Sigmoid colon (tissue), 7 donors: ENCODE measurements around the gene TNFRSF21. TPM values are rescaled to one million over a fixed set of nuclear protein-coding genes. Genes with fewer than 3 reads are reported as not detected.

Source experiments
- DNase-seq: peaks from one replicate; pipeline ENCODE4 v3.0.0-alpha.2; 2019
- H3K27ac ChIP-seq, 4 donors: fragments of 200-600 bp; sonication (generic); one replicate each; pipeline ENCODE4 v1.5.1; 2016 to 2019; ENCODE audit warnings: mild to moderate bottlenecking in 1 of 4
- H3K27me3 ChIP-seq, 3 donors: fragments of 200-600 bp; sonication (generic); one replicate each; pipeline ENCODE4 v1.5.1; 2019; ENCODE audit warnings: mild to moderate bottlenecking in 1 of 3
- H3K36me3 ChIP-seq, 4 donors: fragments of 200-600 bp; sonication (generic); one replicate each; pipeline ENCODE4 v1.5.1; 2016 to 2019
- H3K4me1 ChIP-seq, 4 donors: fragments of 200-600 bp; sonication (generic); one replicate each; pipeline ENCODE4 v1.5.1; 2017 to 2019
- H3K4me3 ChIP-seq, 4 donors: fragments of 200-600 bp; sonication (generic); one replicate each; pipeline ENCODE4 v1.5.1; 2017 to 2019; ENCODE audit warnings: mild to moderate bottlenecking in 2 of 4, moderate library complexity in 1 of 4
- H3K9me3 ChIP-seq, 4 donors: fragments of 200-600 bp in 3 of 4; sonication (generic) in 3 of 4; one replicate each; pipeline versions ENCODE4 v1.5.1 to v1.6.1; 2013 to 2019
- EP300 ChIP-seq, 4 donors: sonication (generic); formaldehyde crosslinking; IDR thresholded peaks; one replicate each; pipeline ENCODE4 v1.6.1; 2017; ENCODE audit warnings: antibody characterized with exemption in 4 of 4
- POLR2A ChIP-seq, 2 donors: fragments of 450-650 bp; IDR thresholded peaks; one replicate each; pipeline ENCODE4 v1.6.1; 2016; ENCODE audit warnings: antibody characterized with exemption in 2 of 2, mild to moderate bottlenecking in 2 of 2, moderate library complexity in 2 of 2
- POLR2AphosphoS5 ChIP-seq, 4 donors: sonication (generic); formaldehyde crosslinking; IDR thresholded peaks; one replicate each; pipeline ENCODE4 v1.6.1; 2017; ENCODE audit warnings: antibody characterized with exemption in 4 of 4
- WGBS, 2 donors: extraction: QIAGEN DNeasy Blood & Tissue Kit; methylation state at CpG; one replicate each; pipeline ENCODE4 v1.1.7; 2013; 5-methylcytosine and 5-hydroxymethylcytosine counted together
- intact Hi-C: fragments of 100-400 bp; cut with DNase I; formaldehyde crosslinking; loops from one replicate; pipeline ENCODE4 v1.15.1; 2023
- polyA plus RNA-seq, 3 donors: library from polyadenylated mRNA; stranded (reverse); fragments of 200-250 nt; gene quantifications; one replicate each; pipeline ENCODE4 v1.2.3, GENCODE V29; 2013
- total RNA-seq, 4 donors: library from RNA; depleted of rRNA; stranded (reverse); fragments of >200 nt; gene quantifications; one replicate each; pipeline ENCODE4 v1.1.0, GENCODE V29; 2016
- TF ChIP-seq, protein P1 (sequence below), 4 experiments: fragments of 450-650 bp in 3 of 4; fragments of 200-600 bp in 1 of 4; IDR thresholded peaks; one replicate each; pipeline ENCODE4 v1.5.1; 2016 to 2019; ENCODE audit warnings: antibody characterized with exemption in 4 of 4, mild to moderate bottlenecking in 3 of 4, moderate library complexity in 2 of 4
- donor health status: healthy with polysubstance abuse.
- donor health status: Bipolar disorder and iron deficiency.
- donor health status: healthy.

The TNFRSF21 gene
- total and polyA plus RNA-seq, 7 donors = 15.8 to 49.9 (median 25.3) TPM

DNA sequence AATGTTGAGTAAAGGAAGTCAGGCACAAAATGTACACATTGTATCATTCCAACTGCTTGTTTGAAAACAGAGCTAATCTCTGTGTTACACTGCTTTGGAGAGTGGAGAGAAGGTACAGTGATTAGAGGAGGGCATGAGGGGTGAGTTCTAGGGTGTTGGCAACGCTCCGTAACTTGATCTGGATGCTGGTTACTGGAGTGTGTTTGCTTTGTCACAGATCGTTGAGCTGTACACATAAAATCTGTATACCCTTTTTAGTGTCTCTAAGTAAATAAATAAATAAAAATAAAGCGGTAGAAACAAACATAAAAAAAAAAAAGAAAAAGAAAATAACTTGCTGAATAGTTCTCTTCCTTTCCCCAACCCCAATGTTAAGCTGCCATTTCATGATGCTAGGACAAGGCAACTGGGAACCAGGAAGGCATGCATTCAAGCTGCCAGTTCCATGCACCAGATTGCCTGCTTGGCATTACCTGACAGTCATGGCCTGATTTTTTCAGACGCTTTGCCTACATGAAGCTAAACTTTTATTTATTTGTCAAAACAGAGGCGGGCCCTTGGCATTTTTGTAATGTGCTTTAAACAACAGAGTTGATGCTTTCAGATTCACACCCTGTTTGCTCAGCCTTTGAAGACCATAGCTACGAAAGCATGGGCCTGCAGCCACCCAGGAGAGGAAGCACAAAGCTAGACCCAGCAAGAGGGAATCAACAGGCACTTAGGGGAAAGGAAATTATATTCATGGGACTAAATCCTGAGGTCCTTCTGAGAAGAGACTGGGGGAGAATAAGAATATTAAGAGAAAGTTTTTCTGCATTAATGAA lies 21.2 kb downstream of the TNFRSF21 start:
- DNase-seq = no peak
- Histone ChIP-seq H3K4me3 (no peak overlapping the region), H3K4me1 (peaks cover 0 to 4% (median 0%) of the 10 kb centered on the region in 4 donors), H3K27me3 (no peaks in the 10 kb centered on the region), H3K9me3 (no peaks in the 10 kb centered on the region), H3K36me3 (peaks cover 0 to 24% (median 5%) of the 10 kb centered on the region in 4 donors), H3K27ac (no peak overlapping the region)
- TF ChIP-seq EP300 (IDR thresholded peaks at IDR 0.05) (no peak), POLR2A (IDR thresholded peaks at IDR 0.05) (no peak), POLR2AphosphoS5 (IDR thresholded peaks at IDR 0.05) (no peak)
- TF ChIP-seq, protein P1, sequence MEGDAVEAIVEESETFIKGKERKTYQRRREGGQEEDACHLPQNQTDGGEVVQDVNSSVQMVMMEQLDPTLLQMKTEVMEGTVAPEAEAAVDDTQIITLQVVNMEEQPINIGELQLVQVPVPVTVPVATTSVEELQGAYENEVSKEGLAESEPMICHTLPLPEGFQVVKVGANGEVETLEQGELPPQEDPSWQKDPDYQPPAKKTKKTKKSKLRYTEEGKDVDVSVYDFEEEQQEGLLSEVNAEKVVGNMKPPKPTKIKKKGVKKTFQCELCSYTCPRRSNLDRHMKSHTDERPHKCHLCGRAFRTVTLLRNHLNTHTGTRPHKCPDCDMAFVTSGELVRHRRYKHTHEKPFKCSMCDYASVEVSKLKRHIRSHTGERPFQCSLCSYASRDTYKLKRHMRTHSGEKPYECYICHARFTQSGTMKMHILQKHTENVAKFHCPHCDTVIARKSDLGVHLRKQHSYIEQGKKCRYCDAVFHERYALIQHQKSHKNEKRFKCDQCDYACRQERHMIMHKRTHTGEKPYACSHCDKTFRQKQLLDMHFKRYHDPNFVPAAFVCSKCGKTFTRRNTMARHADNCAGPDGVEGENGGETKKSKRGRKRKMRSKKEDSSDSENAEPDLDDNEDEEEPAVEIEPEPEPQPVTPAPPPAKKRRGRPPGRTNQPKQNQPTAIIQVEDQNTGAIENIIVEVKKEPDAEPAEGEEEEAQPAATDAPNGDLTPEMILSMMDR (IDR thresholded peaks at IDR 0.05) = no peak
- intact Hi-C loops = no loop called here
- WGBS, 2 donors = 76 to 80% methylated on average over 7 of the region's 7 CpGs

DNA sequence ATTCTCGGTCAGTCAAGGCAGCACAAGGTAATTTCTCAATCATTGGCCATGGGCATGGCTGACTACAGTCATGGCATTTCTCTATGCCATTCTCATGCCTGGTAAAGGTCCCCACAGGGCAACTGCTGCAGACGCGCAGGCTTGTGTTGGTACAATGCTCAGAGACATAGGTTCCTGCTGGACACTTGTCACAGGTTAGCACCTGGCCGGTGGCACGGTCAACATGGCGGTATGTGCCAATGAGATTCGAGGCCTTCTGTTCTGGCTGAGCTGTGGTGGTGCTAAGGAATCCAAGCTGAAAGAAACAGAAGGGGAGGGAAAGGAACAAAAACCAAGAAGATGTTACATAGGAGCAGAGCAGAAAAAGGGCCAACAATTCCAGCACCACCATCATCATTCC lies 23.4 kb downstream of the TNFRSF21 start:
- Histone ChIP-seq H3K27me3 (no peaks in the 10 kb centered on the region), H3K9me3 (no peaks in the 10 kb centered on the region), H3K4me3 (no peak overlapping the region), H3K4me1 (no peaks in the 10 kb centered on the region), H3K36me3 (peaks cover 0 to 36% (median 5%) of the 10 kb centered on the region in 4 donors), H3K27ac (no peak overlapping the region)
- no peak for DNase-seq
- intact Hi-C loops = no loop called here
- 96 to 98% methylated on average over 7 of the region's 7 CpGs for WGBS, 2 donors
- TF ChIP-seq, protein P1 (IDR thresholded peaks at IDR 0.05) = no peak
- TF ChIP-seq POLR2A (IDR thresholded peaks at IDR 0.05) = no peak
- TF ChIP-seq POLR2AphosphoS5 (IDR thresholded peaks at IDR 0.05) = no peak
- TF ChIP-seq EP300 (IDR thresholded peaks at IDR 0.05) = no peak

DNA sequence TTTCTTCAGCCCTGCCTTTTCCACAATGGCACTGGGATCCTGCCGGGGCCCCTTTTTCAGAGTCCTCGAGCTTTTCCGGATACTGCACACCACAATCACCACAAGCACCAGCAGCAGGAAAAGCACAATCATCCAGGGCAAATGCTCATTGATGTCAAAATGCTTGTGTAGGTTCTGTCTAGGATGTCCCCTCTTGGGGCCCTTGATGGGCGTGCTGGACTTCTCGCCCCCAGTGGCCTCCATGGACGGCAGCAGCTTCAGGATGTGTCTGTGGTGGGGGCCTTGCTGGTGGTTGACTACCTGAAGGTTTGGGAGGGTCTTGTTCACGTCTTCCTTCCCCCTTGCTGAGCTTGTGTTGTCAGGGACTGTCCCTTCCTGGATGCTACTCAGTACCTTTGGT lies 25.7 kb downstream of the TNFRSF21 start:
- H3K27me3 ChIP-seq = no peaks in the 10 kb centered on the region
- H3K4me1 ChIP-seq = no peaks in the 10 kb centered on the region
- H3K27ac ChIP-seq = no peak overlapping the region
- H3K4me3 ChIP-seq = no peak overlapping the region
- peaks cover 0 to 37% (median 5%) of the 10 kb centered on the region in 4 donors for H3K36me3 ChIP-seq
- no peak for DNase-seq
- intact Hi-C loops = no loop called here
- no peak for TF ChIP-seq POLR2A (IDR thresholded peaks at IDR 0.05)
- TF ChIP-seq POLR2AphosphoS5 (IDR thresholded peaks at IDR 0.05) = no peak
- TF ChIP-seq, protein P1 (IDR thresholded peaks at IDR 0.05) = no peak
- no peak for TF ChIP-seq EP300 (IDR thresholded peaks at IDR 0.05)
- H3K9me3 ChIP-seq = no peaks in the 10 kb centered on the region
- WGBS, 2 donors = 95 to 96% methylated on average over 7 of the region's 7 CpGs

DNA sequence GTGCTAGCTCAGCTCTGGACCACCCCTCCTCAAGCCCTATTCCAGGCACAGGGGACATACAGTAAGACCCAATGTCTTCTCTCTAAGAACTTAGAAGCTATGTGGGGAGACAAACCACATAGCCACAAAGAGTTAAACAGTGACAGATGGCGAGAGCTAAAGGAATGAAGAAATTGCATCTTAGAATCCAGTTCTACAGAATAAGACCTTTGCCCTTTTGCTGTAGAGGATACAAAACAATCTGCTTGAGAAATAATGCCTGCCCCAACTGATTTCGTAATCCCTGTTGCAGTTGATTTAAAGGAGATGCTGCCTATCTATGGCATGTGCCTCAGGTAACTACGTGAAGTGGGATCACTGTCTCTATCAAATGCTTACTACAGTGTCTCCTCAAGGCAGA lies 31.2 kb downstream of the TNFRSF21 start:
- H3K27ac ChIP-seq = no peak overlapping the region
- H3K4me3 ChIP-seq = no peak overlapping the region
- intact Hi-C loops = no loop called here
- peaks cover 0 to 22% (median 0%) of the 10 kb centered on the region in 4 donors for H3K36me3 ChIP-seq
- no peak for DNase-seq
- H3K4me1 ChIP-seq = peaks cover 0 to 23% (median 8%) of the 10 kb centered on the region in 4 donors
- 19 to 65% methylated on average over 3 of the region's 3 CpGs for WGBS, 2 donors
- no peaks in the 10 kb centered on the region for H3K9me3 ChIP-seq
- H3K27me3 ChIP-seq = no peaks in the 10 kb centered on the region
- TF ChIP-seq POLR2AphosphoS5 (IDR thresholded peaks at IDR 0.05) (peak in 1 of 4 donors; percentile 6), POLR2A (IDR thresholded peaks at IDR 0.05) (no peak)

DNA sequence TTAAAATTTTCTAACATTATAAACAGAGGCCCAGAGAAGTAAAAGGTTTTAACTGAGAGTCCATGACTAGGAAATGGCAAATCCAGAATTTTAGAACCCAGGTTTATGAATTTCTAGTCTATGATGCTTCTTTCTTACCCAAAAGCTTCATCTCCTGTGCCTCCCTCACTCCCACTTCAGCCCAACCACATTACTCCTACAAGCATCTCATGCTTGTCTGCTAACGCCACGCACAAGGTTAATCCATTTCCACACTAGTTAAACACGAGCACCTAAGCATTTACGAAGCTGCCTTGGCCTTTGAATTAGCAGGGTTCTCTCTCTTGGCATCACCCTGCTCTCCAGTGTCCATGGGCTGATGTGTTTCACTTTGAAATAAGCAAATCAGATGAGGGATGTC lies 32.0 kb downstream of the TNFRSF21 start:
- H3K9me3 ChIP-seq = no peaks in the 10 kb centered on the region
- intact Hi-C loops = no loop called here
- H3K4me3 ChIP-seq = no peak overlapping the region
- peaks cover 0 to 15% (median 0%) of the 10 kb centered on the region in 4 donors for H3K36me3 ChIP-seq
- H3K27me3 ChIP-seq = no peaks in the 10 kb centered on the region
- WGBS, 2 donors = 91 to 93% methylated on average over 4 of the region's 4 CpGs
- TF ChIP-seq, protein P1 (IDR thresholded peaks at IDR 0.05) = no peak
- TF ChIP-seq POLR2AphosphoS5 (IDR thresholded peaks at IDR 0.05) (no peak), POLR2A (IDR thresholded peaks at IDR 0.05) (no peak), EP300 (IDR thresholded peaks at IDR 0.05) (no peak)
- H3K27ac ChIP-seq = no peak overlapping the region
- H3K4me1 ChIP-seq = peaks cover 0 to 23% (median 8%) of the 10 kb centered on the region in 4 donors
- no peak for DNase-seq
